Caco-2 (cell line): ENCODE measurements around the gene ITLN1. TPM values are rescaled to one million over a fixed set of nuclear protein-coding genes. Genes with fewer than 3 reads are reported as not detected.

Experiments
- BruUV-seq: library from RNA; stranded (reverse); fragments of 400-500 nt; replicated peaks from 2 replicates; lab custom pipeline; 2021; lab: Mats Ljungman, UMichigan
- CTCF ChIA-PET: fragments of 300-600 bp; sonication (Branson Sonifier 250); formaldehyde crosslinking; loops from one replicate; lab custom pipeline; 2022; ENCODE audit warnings: antibody characterized with exemption; lab: Charles Lee
- POLR2A ChIA-PET: fragments of 300-600 bp; sonication (Branson Sonifier 250); formaldehyde crosslinking; loops from one replicate; lab custom pipeline; 2022; ENCODE audit warnings: antibody characterized with exemption; lab: Charles Lee
- DNase-seq, 2 experiments: peaks; one replicate each; pipeline versions ENCODE4 v3.0.0 to v3.0.0-alpha.2; 2020 to 2022
- H3K27me3 ChIP-seq: replicated peaks from 2 replicates; pipeline ENCODE4 v1.6.0; 2011; ENCODE audit warnings: low read length; ENCODE audit not compliant: control insufficient read depth, insufficient read depth
- H3K36me3 ChIP-seq: 2 replicates; pipeline ENCODE4 v1.5.1; 2011; ENCODE audit warnings: low read length; ENCODE audit not compliant: control insufficient read depth, insufficient read depth
- H3K4me1 ChIP-seq: fragments of 250-450 bp; sonication (Bioruptor Pico); 2 replicates; pipeline ENCODE4 v1.5.1; 2020; ENCODE audit warnings: mild to moderate bottlenecking
- H3K4me3 ChIP-seq: 2 replicates; pipeline ENCODE4 v1.5.1; 2011; ENCODE audit warnings: low read depth, mild to moderate bottlenecking, control low read depth, low read length
- H3K9me3 ChIP-seq: fragments of 250-450 bp; sonication (Bioruptor Pico); 2 replicates; pipeline ENCODE4 v1.5.1; 2020; ENCODE audit warnings: mild to moderate bottlenecking, moderate library complexity
- H3K27ac Mint-ChIP-seq: one replicate; pipeline ENCODE4 v1.8.0; 2022; ENCODE audit warnings: mixed read lengths; ENCODE audit not compliant: unreplicated experiment
- H3K27me3 Mint-ChIP-seq: one replicate; pipeline ENCODE4 v1.8.0; 2022; ENCODE audit warnings: mixed read lengths; ENCODE audit not compliant: insufficient read depth, unreplicated experiment
- H3K36me3 Mint-ChIP-seq: one replicate; pipeline ENCODE4 v1.8.0; 2022; ENCODE audit warnings: mild to moderate bottlenecking, mixed read lengths; ENCODE audit not compliant: insufficient read depth, unreplicated experiment
- H3K4me1 Mint-ChIP-seq: one replicate; pipeline ENCODE4 v1.8.0; 2022; ENCODE audit warnings: low read depth, mixed read lengths; ENCODE audit not compliant: unreplicated experiment
- H3K4me3 Mint-ChIP-seq: one replicate; pipeline ENCODE4 v1.8.0; 2022; ENCODE audit warnings: mild to moderate bottlenecking, moderate library complexity, mixed read lengths; ENCODE audit not compliant: unreplicated experiment
- H3K9me3 Mint-ChIP-seq: one replicate; pipeline ENCODE4 v1.8.0; 2022; ENCODE audit warnings: mixed read lengths; ENCODE audit not compliant: unreplicated experiment
- CTCF ChIP-seq, 2 experiments: fragments of 200-600 bp in 1 of 2; IDR thresholded peaks; 1 replicate in 1 of 2; 2 replicates in 1 of 2; pipeline versions ENCODE4 v1.5.1 to v1.8.0; 2011 to 2022; ENCODE audit warnings: antibody characterized with exemption in 1 of 2, control low read depth in 1 of 2, inconsistent platforms in 1 of 2, low read depth in 1 of 2, low read length in 1 of 2, mild to moderate bottlenecking in 1 of 2, moderate library complexity in 1 of 2; ENCODE audit not compliant: insufficient read depth in 1 of 2, severe bottlenecking in 1 of 2, unreplicated experiment in 1 of 2
- intact Hi-C: fragments of 100-400 bp; cut with micrococcal nuclease; formaldehyde crosslinking; loops from one replicate; pipeline ENCODE4 v1.10.0; 2022; ENCODE audit not compliant: unreplicated experiment
- total RNA-seq: library from RNA; stranded (reverse); gene quantifications from 2 replicates; pipeline ENCODE4 v1.2.3, GENCODE V29; 2022

ITLN1 gene
- total RNA-seq, 1 experiment from 2014 or later = not detected

- no peak overlapping the region for H3K4me3 ChIP-seq
- H3K27me3 ChIP-seq = no peaks in the 10 kb centered on the region
- POLR2A ChIA-PET = no interaction called here
- no peaks in the 10 kb centered on the region for H3K4me1 Mint-ChIP-seq
- 0 out of 2 replicates have a peak, but pooled peaks cover 3% of the 10 kb centered on the region for H3K4me1 ChIP-seq
- H3K27ac Mint-ChIP-seq = no peak overlapping the region
- CTCF ChIA-PET = no interaction called here
- H3K9me3 ChIP-seq = no peaks in the 10 kb centered on the region
- no peak for TF ChIP-seq CTCF (IDR thresholded peaks at IDR 0.05; ENCODE audit: insufficient read depth in 1 of 2, low read depth in 1 of 2, low read length in 1 of 2, severe bottlenecking in 1 of 2, unreplicated experiment in 1 of 2)
- no peaks in the 10 kb centered on the region for H3K27me3 Mint-ChIP-seq
- no peaks in the 10 kb centered on the region for H3K36me3 ChIP-seq
- H3K4me3 Mint-ChIP-seq = no peak overlapping the region
- DNase-seq = no peak
- no peaks in the 10 kb centered on the region for H3K9me3 Mint-ChIP-seq
- intact Hi-C loops = no loop called here
- BruUV-seq = no TSS peak
- no peaks in the 10 kb centered on the region for H3K36me3 Mint-ChIP-seq
Observed at GRCh38 chr1:160827418-160827817, 57.6 kb downstream of the ITLN1 start.

DNA sequence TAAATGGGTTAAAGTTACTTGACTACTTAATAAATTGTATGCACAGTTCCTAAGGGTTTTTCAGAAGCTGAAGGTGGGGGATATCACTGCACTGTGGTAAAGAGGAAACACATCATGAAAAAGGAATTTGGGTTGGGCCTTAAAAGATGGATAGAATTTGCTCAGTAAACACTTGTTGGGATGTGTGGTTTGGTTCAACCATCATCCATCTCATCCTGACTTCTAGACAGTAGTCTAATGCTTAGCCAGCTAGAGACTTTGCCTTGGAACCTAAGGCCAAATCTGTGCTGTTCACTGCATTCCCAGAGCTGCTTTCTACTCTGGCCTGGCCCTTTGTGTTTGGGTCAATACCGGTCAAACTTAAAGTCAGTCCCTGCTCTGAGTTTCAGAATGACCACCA, 58.4 kb downstream of the ITLN1 start:
- CTCF ChIA-PET = no interaction called here
- Histone ChIP-seq H3K9me3 (no peaks in the 10 kb centered on the region), H3K36me3 (no peaks in the 10 kb centered on the region), H3K4me1 (0 out of 2 replicates have a peak, but pooled peaks cover 3% of the 10 kb centered on the region), H3K4me3 (no peak overlapping the region), H3K27me3 (no peaks in the 10 kb centered on the region)
- H3K4me3 Mint-ChIP-seq = no peak overlapping the region
- no peaks in the 10 kb centered on the region for H3K27me3 Mint-ChIP-seq
- BruUV-seq = no TSS peak
- TF ChIP-seq CTCF (IDR thresholded peaks at IDR 0.05; ENCODE audit: insufficient read depth in 1 of 2, low read depth in 1 of 2, low read length in 1 of 2, severe bottlenecking in 1 of 2, unreplicated experiment in 1 of 2) = no peak
- no peak overlapping the region for H3K27ac Mint-ChIP-seq
- H3K36me3 Mint-ChIP-seq = no peaks in the 10 kb centered on the region
- intact Hi-C loops = no loop called here
- no peaks in the 10 kb centered on the region for H3K9me3 Mint-ChIP-seq
- H3K4me1 Mint-ChIP-seq = no peaks in the 10 kb centered on the region
- DNase-seq = no peak
- POLR2A ChIA-PET = no interaction called here

Other genes with a start within 250 kb of the ITLN1 start
- gene SLAMF1, start 238.1 kb downstream of the ITLN1 start, total RNA-seq = not detected in 2 replicates
- not detected in 2 replicates for gene CD48, start 173.4 kb downstream of the ITLN1 start, total RNA-seq
- gene SLAMF7, start 145.9 kb downstream of the ITLN1 start, total RNA-seq = not detected in 2 replicates
- gene LY9, start 89.0 kb downstream of the ITLN1 start, total RNA-seq = not detected in 2 replicates
- gene CD244, start 22.3 kb downstream of the ITLN1 start, total RNA-seq = 0.11 TPM in 1 of 2 replicates, not detected in the other
- 0.93 and 1.3 TPM in 2 replicates for gene ITLN2, start 69.6 kb upstream of the ITLN1 start, total RNA-seq
- gene F11R, start 136.0 kb upstream of the ITLN1 start, total RNA-seq = 182 and 196 TPM in 2 replicates
- 24.8 and 26.8 TPM in 2 replicates for gene TSTD1, start 153.8 kb upstream of the ITLN1 start, total RNA-seq
- 49.7 and 52.7 TPM in 2 replicates for gene USF1, start 160.8 kb upstream of the ITLN1 start, total RNA-seq
- not detected in 2 replicates for gene ARHGAP30, start 184.7 kb upstream of the ITLN1 start, total RNA-seq
- gene NECTIN4, start 204.4 kb upstream of the ITLN1 start, total RNA-seq = 0.20 and 0.74 TPM in 2 replicates
- gene KLHDC9, start 213.2 kb upstream of the ITLN1 start, total RNA-seq = 2.0 and 2.2 TPM in 2 replicates
- gene PFDN2, start 232.9 kb upstream of the ITLN1 start, total RNA-seq = 80.0 and 88.0 TPM in 2 replicates
- 41.8 and 42.1 TPM in 2 replicates for gene NIT1, start 232.9 kb upstream of the ITLN1 start, total RNA-seq
- 33.8 and 37.0 TPM in 2 replicates for gene DEDD, start 247.5 kb upstream of the ITLN1 start, total RNA-seq